LNCaP clone FGC (cell line): ENCODE data around the gene C5orf63.
"Not testable (repeated sequence)": the region's sequence is repeated elsewhere in the genome, so short reads cannot be mapped to it uniquely, and the experiment has no call there.

Experiments
- DNase-seq: peaks from one replicate; pipeline ENCODE4 v3.0.0-alpha.2; 2011; ENCODE audit warnings: low read depth
- H3K4me3 ChIP-seq: 2 replicates; pipeline ENCODE4 v1.5.1; 2011; ENCODE audit warnings: mild to moderate bottlenecking, low read depth, low read length, control low read depth
- TF ChIP-seq, protein P1 (sequence below): IDR thresholded peaks from 2 replicates; pipeline ENCODE4 v1.5.1; 2012; ENCODE audit warnings: mild to moderate bottlenecking; ENCODE audit not compliant: control insufficient read depth, insufficient read depth; ENCODE audit errors: extremely low read depth

Gene C5orf63

DNA sequence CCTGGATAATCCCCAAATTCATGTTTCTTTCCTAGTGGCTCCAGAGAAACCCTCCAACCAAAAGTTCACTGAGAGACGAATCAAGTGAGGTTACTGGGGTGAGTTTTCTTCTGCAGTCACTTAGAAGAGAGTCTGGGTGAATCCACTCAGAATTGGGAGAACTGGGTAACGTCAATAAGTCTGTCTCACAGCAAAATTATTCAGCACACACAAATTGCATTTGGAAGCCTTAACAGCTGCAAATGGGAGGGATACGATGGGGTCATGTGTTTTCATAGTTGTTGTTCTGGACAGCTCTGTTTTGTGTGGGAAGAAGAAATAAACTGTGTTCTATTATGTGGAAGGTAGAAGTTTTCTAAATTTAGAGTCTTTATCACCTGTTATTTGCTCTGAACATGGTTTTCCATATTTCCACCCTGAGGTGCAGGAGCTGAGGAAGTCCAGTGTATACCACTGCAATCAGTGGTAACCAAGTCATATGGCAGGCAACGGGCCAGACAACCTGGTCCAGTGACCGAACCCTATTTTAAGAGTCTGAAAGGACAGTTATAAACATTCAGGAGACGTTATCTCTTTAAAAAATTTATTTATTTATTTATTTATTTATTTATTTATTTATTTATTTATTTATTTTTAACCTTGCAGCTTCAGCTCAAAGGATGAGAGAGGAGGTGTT lies 64.9 kb downstream of the C5orf63 start:
- TF ChIP-seq, protein P1, sequence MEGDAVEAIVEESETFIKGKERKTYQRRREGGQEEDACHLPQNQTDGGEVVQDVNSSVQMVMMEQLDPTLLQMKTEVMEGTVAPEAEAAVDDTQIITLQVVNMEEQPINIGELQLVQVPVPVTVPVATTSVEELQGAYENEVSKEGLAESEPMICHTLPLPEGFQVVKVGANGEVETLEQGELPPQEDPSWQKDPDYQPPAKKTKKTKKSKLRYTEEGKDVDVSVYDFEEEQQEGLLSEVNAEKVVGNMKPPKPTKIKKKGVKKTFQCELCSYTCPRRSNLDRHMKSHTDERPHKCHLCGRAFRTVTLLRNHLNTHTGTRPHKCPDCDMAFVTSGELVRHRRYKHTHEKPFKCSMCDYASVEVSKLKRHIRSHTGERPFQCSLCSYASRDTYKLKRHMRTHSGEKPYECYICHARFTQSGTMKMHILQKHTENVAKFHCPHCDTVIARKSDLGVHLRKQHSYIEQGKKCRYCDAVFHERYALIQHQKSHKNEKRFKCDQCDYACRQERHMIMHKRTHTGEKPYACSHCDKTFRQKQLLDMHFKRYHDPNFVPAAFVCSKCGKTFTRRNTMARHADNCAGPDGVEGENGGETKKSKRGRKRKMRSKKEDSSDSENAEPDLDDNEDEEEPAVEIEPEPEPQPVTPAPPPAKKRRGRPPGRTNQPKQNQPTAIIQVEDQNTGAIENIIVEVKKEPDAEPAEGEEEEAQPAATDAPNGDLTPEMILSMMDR: no peak
- H3K4me3 ChIP-seq: no peak overlapping the region
- DNase-seq: no peak

DNA sequence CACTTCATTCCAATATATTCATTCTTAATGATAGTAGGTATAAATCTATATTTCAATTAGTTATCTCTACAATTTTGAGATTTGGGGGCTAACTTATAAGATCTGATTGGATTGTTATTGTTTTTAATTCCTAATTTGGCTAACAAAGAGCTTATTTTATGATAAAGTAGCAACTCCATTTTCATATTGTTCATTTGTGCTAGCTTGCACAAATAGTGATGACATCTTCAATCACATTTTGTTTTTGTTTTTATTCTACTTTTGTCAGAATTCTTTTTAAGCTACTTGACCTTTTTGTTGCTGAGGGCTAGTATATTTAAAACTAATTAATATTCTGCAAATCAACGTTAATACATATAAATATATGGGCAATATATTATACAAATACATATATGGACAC lies 65.8 kb downstream of the C5orf63 start:
- no peak for DNase-seq
- no peak overlapping the region for H3K4me3 ChIP-seq
- TF ChIP-seq, protein P1: no peak

DNA sequence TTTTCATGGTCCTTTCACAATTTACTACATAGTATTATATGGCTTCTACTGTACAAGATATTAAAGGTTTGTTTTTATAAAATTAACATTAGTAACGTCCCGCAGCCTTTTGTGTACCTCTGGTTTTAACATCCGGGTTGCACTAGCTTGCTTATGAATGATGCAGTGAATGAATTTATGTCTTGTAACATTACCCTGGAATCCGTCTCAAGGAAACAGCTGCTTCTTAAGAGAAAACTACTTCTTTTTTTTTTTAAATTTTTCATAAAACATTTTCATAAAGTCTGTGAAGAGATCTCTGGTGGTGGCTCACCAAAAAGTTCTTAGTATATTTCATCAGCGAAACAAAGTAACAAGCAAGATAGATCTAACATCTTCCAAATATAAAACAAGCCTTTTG lies 66.6 kb downstream of the C5orf63 start:
- no peak overlapping the region for H3K4me3 ChIP-seq
- TF ChIP-seq, protein P1: no peak
- DNase-seq: no peak

DNA sequence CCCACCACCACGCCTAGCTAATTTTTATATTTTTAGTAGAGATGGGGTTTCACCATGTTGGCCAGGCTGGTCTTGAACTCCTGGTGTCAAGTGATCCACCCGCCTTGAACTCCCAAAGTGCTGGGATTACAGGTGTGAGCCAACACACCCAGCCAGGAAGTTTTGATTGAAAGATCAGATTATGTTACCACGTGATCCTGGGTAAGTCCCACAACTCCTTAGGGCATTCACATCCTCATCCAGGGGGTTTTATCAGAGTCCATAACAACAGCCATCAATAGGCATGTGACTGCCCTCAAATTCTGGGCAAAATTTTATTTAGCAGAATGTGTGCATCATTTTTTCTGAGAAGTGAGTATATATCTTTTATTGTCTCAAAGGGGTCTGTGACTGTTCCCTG lies 68.0 kb downstream of the C5orf63 start:
- DNase-seq: not testable (repeated sequence)

DNA sequence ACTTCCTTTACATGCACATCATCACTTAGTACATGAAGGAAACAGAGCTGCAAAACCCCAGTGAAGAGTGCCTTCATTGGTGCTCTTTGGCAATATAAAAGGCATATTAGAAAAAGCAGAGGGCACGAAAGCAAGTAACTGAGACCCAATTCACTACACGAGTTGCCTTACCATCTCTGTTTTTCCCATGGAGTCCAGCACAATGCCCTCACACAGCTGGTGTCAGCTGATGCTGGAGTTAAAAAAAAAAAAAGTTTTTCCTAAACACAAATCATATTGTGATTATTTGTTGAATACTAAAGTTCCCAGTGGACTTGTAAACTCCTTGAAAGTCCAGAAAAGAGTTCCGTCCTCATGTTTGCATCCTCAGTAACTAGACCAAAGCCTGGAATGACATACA lies 68.6 kb downstream of the C5orf63 start:
- no peak overlapping the region for H3K4me3 ChIP-seq
- DNase-seq: no peak
- TF ChIP-seq, protein P1: no peak

More for the DNA sequence above, 68.0 kb downstream of the C5orf63 start:
- H3K4me3 ChIP-seq: not testable (repeated sequence)

DNA sequence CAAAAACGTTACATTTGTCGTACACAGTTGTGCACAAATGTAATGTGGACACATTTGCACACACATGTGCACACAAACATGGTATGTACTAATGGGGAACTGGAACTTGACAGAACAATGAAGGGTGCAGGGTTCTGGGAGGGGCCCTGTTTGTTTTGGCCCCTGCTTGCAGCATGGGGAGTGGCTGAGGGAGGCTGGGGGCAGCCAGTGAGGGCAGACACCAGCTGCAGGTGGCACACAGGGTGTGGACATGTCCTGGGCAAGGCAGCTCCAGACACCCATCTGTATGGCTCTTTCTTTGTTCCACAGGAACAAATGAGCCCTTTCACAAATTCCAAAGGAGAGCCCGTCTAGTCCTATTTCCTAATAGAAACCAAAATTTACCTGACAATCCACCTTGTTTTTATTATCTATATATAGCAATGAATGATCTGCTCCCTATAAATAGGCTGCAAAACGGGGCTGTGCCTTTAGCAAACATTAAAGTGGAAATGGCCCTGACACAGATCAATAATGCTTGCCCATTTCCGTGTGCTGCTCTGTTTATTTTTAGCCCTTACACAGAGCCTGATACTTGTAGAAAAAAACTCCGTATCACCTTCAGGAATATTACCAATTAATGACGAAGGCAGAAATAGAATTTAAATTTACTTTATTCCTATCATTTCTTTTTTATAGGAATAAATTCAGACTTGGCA lies 69.4 kb downstream of the C5orf63 start:
- TF ChIP-seq, protein P1: no peak
- peak; percentile 47 for DNase-seq
- no peak overlapping the region for H3K4me3 ChIP-seq

DNA sequence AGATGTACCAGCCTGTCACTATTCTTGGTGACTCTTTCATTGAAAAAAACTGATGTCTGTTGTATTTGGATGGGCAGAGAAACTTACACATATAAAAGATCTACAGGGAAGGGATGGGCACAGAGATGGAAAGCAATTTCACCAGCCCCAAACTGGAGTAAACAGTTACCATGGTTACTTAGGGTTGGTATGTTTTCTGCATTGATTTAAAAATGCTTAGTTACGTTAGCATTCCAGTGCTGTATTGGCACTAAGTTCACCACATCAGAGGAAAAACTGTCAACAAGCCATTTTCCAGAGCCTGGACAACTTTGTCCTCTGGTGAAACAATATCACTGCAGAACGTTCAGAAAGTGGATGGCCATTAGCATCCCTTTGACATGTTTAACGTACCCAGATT lies 70.9 kb downstream of the C5orf63 start:
- no peak for DNase-seq
- no peak overlapping the region for H3K4me3 ChIP-seq
- TF ChIP-seq, protein P1: no peak
